GM10266 (cell line): ENCODE data around the gene PLAAT5.
A peak's percentile ranks its signal among the peaks of the same experiment; 100 is the strongest.

ENCODE experiments used
- DNase-seq: peaks from one replicate; pipeline ENCODE4 v3.0.0; 2012; ENCODE audit errors: extremely low spot score
- TF ChIP-seq, protein P1 (sequence below): IDR thresholded peaks from 2 replicates; pipeline ENCODE4 v1.5.1; 2012; ENCODE audit warnings: mild to moderate bottlenecking, low read depth; ENCODE audit not compliant: control insufficient read depth, insufficient read depth; ENCODE audit errors: missing control alignments

Gene PLAAT5

DNA sequence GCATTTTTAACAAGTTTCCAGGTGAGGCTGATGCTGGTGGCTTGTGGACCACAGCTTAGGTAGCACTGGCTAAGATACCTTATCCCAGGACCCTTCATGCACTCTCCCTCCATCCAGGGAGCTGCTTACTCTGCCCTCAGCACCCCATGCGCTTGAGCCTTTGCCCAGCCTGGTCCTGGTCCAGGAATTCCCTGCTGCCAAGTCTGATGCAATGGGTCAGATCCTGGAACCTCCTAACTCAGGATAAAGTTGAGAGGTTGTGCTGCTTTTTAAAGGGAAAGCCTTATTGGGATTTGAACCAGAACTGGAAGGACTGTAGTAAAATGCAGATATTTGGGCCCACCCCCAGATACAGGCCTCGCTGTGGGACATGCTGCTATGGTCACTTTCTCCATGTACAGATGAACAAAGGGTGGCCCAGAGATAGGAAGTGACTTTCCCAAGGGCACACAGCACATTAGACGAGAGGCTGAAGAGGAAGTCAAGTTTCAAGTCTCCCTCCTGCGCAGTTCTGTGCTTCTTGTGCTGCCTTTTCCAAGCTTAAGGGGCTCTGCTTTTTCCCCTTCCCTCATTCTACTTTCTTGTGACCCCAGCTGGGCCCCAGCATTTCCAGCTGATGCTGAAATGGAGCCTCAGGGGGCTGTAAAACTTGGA is 14.1 kb upstream of the PLAAT5 start:
- peak; percentile 2 for DNase-seq

DNA sequence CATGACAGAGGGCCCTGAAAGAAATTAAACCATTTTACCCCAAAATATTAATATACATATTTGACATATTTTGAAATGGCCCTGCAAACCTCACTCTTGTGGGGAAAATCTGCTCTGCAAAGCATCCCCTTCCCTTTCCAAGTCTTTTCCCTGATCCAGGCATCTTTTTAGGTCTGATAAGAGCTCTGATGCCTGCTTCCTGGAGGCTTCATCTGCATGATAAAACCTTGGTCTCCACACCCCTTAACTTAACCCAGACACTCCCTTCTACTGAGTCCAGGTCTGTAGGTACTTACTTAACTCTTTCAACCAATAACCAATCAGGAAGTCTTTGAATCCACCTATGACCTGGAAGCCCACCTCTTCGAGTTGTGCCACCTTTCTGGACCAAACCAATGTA is 13.1 kb upstream of the PLAAT5 start:
- DNase-seq, result no peak
- TF ChIP-seq, protein P1, sequence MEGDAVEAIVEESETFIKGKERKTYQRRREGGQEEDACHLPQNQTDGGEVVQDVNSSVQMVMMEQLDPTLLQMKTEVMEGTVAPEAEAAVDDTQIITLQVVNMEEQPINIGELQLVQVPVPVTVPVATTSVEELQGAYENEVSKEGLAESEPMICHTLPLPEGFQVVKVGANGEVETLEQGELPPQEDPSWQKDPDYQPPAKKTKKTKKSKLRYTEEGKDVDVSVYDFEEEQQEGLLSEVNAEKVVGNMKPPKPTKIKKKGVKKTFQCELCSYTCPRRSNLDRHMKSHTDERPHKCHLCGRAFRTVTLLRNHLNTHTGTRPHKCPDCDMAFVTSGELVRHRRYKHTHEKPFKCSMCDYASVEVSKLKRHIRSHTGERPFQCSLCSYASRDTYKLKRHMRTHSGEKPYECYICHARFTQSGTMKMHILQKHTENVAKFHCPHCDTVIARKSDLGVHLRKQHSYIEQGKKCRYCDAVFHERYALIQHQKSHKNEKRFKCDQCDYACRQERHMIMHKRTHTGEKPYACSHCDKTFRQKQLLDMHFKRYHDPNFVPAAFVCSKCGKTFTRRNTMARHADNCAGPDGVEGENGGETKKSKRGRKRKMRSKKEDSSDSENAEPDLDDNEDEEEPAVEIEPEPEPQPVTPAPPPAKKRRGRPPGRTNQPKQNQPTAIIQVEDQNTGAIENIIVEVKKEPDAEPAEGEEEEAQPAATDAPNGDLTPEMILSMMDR, result no peak

More for the DNA sequence above, 14.1 kb upstream of the PLAAT5 start:
- TF ChIP-seq, protein P1, result no peak

GRCh38 chr11:63503492-63503891 is 12.5 kb upstream of the PLAAT5 start:
- TF ChIP-seq, protein P1, result no peak
- DNase-seq, result no peak

DNA sequence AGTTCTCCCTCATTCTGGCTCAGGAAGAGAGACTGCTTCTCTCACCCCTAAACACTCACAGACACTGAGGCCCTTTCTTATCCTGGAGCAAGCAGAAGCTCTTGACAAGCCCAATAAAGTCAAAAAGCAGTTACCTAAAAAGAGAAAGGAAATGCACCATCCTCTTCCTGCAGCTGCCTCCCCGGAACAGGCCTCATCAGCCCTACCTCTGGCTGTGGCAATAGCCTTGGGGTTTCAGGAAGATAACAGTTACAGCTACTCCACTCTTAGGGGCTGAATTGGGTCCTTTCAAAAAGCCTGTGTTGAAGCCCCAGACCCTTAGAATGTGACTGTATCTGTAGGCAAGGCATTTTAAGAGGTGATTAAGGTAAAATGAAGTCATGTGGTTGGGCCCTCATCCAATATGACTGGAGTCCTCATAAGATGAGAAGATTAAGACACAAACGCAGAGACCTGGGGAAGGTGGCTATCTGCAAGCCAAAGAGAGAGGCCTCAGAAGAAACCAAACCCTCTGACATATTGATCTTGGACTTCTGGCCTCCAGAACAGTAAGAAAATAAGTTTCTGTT is 11.4 kb upstream of the PLAAT5 start:
- DNase-seq, result no peak
- TF ChIP-seq, protein P1, result no peak

GRCh38 chr11:63501236-63501635 is 10.3 kb upstream of the PLAAT5 start:
- TF ChIP-seq, protein P1, result no peak
- no peak for DNase-seq

DNA sequence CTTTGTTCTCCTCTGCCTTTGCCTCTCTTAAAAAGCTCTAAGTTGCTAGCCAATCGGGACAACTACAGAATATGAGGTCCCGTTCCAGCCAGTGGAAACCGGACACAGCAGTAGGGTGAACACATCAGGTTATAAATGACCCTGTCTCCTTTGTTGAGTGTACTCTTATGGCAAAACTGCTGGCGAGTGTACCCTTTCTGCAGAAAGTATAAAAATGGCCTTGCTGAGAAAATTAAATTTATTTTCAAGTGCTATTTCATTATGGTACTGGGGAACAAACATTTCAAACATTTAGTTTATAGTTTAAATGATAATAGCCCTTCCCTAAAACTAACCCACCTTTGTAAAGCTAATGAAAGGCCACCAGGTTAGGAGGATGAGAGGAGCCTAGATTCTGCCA is 8.9 kb upstream of the PLAAT5 start:
- DNase-seq, result no peak
- TF ChIP-seq, protein P1, result no peak

DNA sequence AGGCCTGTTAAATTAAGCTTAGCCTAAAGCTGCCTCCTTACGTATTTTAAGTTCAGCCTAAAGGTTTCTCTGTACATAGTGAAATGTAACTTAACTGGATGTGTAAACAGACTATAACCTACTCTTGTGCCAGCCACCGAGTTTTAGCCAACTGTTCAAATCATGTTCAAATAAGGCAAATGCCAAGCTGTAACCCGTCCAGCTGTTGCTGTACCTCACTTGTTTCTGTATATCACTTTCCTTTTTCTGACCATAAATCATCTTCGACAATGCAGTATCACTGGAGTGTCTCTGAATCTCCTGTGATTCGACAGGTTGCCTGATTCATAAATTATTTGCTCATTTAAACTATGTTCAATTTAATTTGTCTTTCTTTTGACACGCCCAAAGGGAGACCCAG is 4.0 kb upstream of the PLAAT5 start:
- TF ChIP-seq, protein P1, result no peak
- no peak for DNase-seq
